Duodenal mucosa (tissue), 2 donors: ENCODE data around the gene OR2T4.

Experiments
- H3K27ac ChIP-seq: one replicate; pipeline ENCODE4 v1.7.0; 2013; ENCODE audit warnings: low read depth, low read length
- H3K27me3 ChIP-seq, 2 donors: one replicate each; pipeline ENCODE4 v1.7.0; 2013; ENCODE audit warnings: low read length in 2 of 2, control low read depth in 1 of 2; ENCODE audit not compliant: insufficient read depth in 2 of 2, control insufficient read depth in 1 of 2
- H3K36me3 ChIP-seq, 2 donors: one replicate each; pipeline ENCODE4 v1.7.0; 2013; ENCODE audit warnings: low read length in 2 of 2, control low read depth in 1 of 2; ENCODE audit not compliant: insufficient read depth in 2 of 2, control insufficient read depth in 1 of 2
- H3K4me1 ChIP-seq, 2 donors: one replicate each; pipeline ENCODE4 v1.7.0; 2013; ENCODE audit warnings: low read length in 2 of 2, control low read depth in 1 of 2; ENCODE audit not compliant: insufficient read depth in 2 of 2, control insufficient read depth in 1 of 2
- H3K4me3 ChIP-seq, 2 donors: one replicate each; pipeline ENCODE4 v1.7.0; 2013; ENCODE audit warnings: low read length in 2 of 2, low read depth in 1 of 2
- H3K9ac ChIP-seq, 2 donors: one replicate each; pipeline ENCODE4 v1.7.0; 2013; ENCODE audit warnings: low read length in 2 of 2, low read depth in 1 of 2
- H3K9me3 ChIP-seq, 2 donors: one replicate each; pipeline ENCODE4 v1.7.0; 2013; ENCODE audit warnings: low read length in 2 of 2, control low read depth in 1 of 2; ENCODE audit not compliant: control insufficient read depth in 1 of 2

OR2T4 gene

DNA sequence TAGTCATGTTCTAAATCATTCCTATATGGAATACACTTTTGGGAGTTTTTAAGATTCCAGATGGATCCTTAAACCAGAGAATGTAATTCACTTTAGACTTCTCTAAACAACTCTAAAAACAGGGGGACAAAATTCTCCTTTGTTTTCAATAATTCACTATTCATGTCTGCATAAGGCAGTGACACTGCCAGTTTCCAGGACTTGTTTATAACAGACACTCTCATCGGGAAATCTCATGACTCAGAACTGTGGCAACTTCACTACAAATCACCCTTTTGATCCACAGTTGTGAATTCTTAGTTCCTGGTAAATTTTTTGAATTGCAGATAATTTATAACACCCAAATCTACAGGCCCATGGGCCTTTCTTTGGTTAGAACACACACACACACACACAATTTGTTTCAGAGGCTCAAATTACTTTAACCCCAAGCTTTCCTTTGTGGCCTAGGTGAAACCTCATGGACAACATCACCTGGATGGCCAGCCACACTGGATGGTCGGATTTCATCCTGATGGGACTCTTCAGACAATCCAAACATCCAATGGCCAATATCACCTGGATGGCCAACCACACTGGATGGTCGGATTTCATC, at the start of gene OR2T4:
Gene OR2T4, plus strand, starts transcription at position 545 of the 595 bp plus-strand sequence. Its CDS starts 0 bp downstream, at position 545.
- Histone ChIP-seq H3K9ac (no peak within 1 kb of the TSS), H3K27ac (no peak within 1 kb of the TSS), H3K27me3 (no peaks in the 10 kb centered on the region), H3K4me3 (no peak within 1 kb of the TSS), H3K36me3 (no peaks in the 10 kb centered on the region), H3K4me1 (no peaks in the 10 kb centered on the region), H3K9me3 (peaks cover 4 to 9% of the 10 kb centered on the region in 2 donors)

DNA sequence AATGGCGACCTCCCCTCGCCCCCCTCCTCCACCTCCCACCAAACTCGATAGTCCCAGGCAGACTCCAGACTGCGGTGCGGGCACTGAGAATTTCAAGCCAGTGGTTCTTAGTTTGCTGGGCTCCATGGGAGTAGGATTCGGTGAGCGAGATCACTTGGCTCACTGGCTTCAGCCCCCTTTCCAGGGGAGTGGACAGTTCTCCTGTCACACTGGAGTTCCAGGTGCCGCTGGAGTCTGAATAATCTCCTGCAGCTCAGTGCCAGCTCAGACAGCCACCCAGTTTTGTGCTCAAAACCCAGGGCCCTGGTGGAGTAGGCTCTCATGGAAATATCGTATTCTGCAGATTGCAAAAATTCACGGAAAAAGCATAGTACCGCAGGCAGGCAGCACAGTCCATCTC, 44.7 kb upstream of the OR2T4 start:
- Histone ChIP-seq H3K36me3 (no peaks in the 10 kb centered on the region), H3K4me1 (no peaks in the 10 kb centered on the region), H3K27ac (no peak overlapping the region), H3K27me3 (no peaks in the 10 kb centered on the region), H3K9ac (no peak overlapping the region), H3K9me3 (peaks cover 13 to 15% of the 10 kb centered on the region in 2 donors), H3K4me3 (no peak overlapping the region)

- Histone ChIP-seq H3K27me3 (no peaks in the 10 kb centered on the region), H3K9me3 (no peaks in the 10 kb centered on the region), H3K9ac (no peak within 1 kb of the TSS), H3K36me3 (no peaks in the 10 kb centered on the region), H3K4me1 (no peaks in the 10 kb centered on the region), H3K27ac (no peak within 1 kb of the TSS), H3K4me3 (no peak within 1 kb of the TSS)
Observed at GRCh38 chr1:248324468-248324867, 37.0 kb upstream of the OR2T4 start, which contains the start of gene OR2M7. TSS of gene OR2M7 (minus strand) at chr1:248324568. CDS start at chr1:248324568, 0 bp downstream.

GRCh38 chr1:248343451-248343850, 18.0 kb upstream of the OR2T4 start:
- no peaks in the 10 kb centered on the region for H3K36me3 ChIP-seq
- H3K4me1 ChIP-seq, result no peaks in the 10 kb centered on the region
- no peak overlapping the region for H3K27ac ChIP-seq
- H3K9ac ChIP-seq, result no peak overlapping the region
- no peaks in the 10 kb centered on the region for H3K9me3 ChIP-seq
- H3K27me3 ChIP-seq, result no peaks in the 10 kb centered on the region
- no peak overlapping the region for H3K4me3 ChIP-seq

DNA sequence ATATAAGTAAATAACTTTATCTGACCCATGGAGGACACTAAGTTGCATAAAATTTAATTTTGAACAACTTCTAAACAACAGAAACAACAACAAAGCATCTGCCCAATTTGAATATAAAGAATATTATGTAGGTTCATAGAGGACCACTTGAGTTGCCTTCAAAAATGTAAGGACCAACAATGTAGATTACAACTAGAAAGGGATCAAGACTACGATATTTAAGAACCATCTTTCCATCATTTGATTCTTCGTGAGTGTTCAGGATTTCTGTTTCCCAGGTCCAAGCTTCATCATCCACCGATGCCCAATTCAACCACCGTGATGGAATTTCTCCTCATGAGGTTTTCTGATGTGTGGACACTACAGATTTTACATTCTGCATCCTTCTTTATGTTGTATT, 13.0 kb upstream of the OR2T4 start, which contains the start of gene OR14C36:
Gene OR14C36, plus strand, starts transcription at position 301 of the 400 bp plus-strand sequence. Its CDS starts 0 bp downstream, at position 301.
- Histone ChIP-seq H3K27me3 (no peaks in the 10 kb centered on the region), H3K27ac (no peak within 1 kb of the TSS), H3K4me3 (no peak within 1 kb of the TSS), H3K9ac (no peak within 1 kb of the TSS), H3K36me3 (no peaks in the 10 kb centered on the region), H3K9me3 (peaks cover 0 to 4% of the 10 kb centered on the region in 2 donors), H3K4me1 (no peaks in the 10 kb centered on the region)

DNA sequence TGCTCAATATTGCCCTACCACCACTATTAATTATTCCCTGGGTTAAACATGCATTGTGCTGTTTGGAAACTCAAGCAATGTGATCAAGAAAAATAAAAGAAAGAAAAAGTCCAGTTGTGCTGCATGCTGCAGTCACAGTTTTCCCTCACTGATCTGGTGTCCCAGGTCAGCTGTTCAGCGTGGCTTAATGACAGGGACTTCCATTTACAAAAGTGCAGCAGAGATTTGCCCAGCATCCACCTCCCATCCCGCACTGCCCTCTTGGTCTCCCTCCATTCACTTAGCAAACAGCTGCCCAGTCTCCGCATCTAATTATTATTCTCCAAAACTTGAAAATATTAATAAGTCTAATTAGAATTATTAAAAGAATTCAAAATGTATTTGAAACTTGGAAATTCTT, 2.0 kb upstream of the OR2T4 start:
- no peak overlapping the region for H3K9ac ChIP-seq
- no peaks in the 10 kb centered on the region for H3K36me3 ChIP-seq
- H3K4me1 ChIP-seq, result no peaks in the 10 kb centered on the region
- H3K27ac ChIP-seq, result no peak overlapping the region
- H3K27me3 ChIP-seq, result no peaks in the 10 kb centered on the region
- peaks cover 3 to 4% of the 10 kb centered on the region in 2 donors for H3K9me3 ChIP-seq
- no peak overlapping the region for H3K4me3 ChIP-seq

GRCh38 chr1:248366609-248367008, 5.1 kb downstream of the OR2T4 start:
- no peak overlapping the region for H3K4me3 ChIP-seq
- no peaks in the 10 kb centered on the region for H3K36me3 ChIP-seq
- H3K9me3 ChIP-seq, result peaks cover 7 to 9% of the 10 kb centered on the region in 2 donors
- H3K27ac ChIP-seq, result no peak overlapping the region
- H3K4me1 ChIP-seq, result no peaks in the 10 kb centered on the region
- H3K27me3 ChIP-seq, result no peaks in the 10 kb centered on the region
- no peak overlapping the region for H3K9ac ChIP-seq

- no peaks in the 10 kb centered on the region for H3K27me3 ChIP-seq
- no peak overlapping the region for H3K4me3 ChIP-seq
- no peaks in the 10 kb centered on the region for H3K36me3 ChIP-seq
- H3K4me1 ChIP-seq, result no peaks in the 10 kb centered on the region
- H3K9ac ChIP-seq, result no peak overlapping the region
- H3K27ac ChIP-seq, result no peak overlapping the region
- H3K9me3 ChIP-seq, result peaks cover 4 to 11% of the 10 kb centered on the region in 2 donors
Observed at GRCh38 chr1:248372394-248372793, 10.9 kb downstream of the OR2T4 start.

DNA sequence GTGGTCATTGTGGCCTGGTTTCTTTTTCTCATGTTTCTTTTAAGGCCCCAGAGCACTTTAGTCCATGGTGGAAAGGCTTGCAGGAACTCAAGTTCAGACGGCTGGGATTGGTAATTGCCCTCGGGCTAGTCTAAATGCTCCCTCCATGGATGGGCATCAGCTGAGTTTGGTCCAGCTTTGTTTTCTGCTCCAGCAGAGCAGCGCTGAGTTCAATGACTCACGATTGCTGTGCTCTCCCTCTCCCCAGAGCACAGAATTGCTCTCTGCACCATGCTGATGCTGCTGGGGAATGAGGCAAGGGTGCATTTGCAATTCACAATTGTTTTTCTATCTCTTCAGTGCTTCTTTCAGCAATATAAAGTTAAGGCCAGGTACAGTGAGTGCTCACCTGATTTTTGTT, 12.3 kb downstream of the OR2T4 start:
- no peaks in the 10 kb centered on the region for H3K27me3 ChIP-seq
- no peaks in the 10 kb centered on the region for H3K4me1 ChIP-seq
- no peaks in the 10 kb centered on the region for H3K36me3 ChIP-seq
- H3K9me3 ChIP-seq, result peaks cover 4 to 8% of the 10 kb centered on the region in 2 donors
- no peak overlapping the region for H3K9ac ChIP-seq
- no peak overlapping the region for H3K4me3 ChIP-seq
- no peak overlapping the region for H3K27ac ChIP-seq

DNA sequence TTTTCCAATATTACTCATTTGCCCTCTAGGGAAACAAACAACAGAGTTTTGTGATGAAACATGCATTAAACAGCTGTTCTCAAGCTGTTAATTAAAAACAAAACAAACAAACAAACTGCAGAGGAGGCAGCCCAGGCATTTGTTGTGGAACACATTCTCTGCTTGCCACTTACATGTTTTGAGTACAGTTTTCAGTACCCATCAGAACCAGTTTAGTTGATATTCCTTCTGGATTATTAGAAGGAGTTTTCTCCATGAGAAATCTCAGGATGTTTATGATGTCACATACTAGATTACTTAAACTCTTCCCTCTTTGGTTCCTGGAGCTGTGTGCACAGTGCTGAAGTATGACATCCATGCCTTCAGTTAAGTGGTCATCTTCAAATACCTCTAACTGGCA, 14.0 kb downstream of the OR2T4 start, which contains the start of gene OR2T6:
Gene OR2T6, plus strand, starts transcription at position 301 of the 400 bp plus-strand sequence. CDS start 11,863 bp downstream, outside the sequence.
- Histone ChIP-seq H3K36me3 (no peaks in the 10 kb centered on the region), H3K4me1 (no peaks in the 10 kb centered on the region), H3K9ac (no peak within 1 kb of the TSS), H3K9me3 (peaks cover 4 to 8% of the 10 kb centered on the region in 2 donors), H3K27ac (no peak within 1 kb of the TSS), H3K27me3 (no peaks in the 10 kb centered on the region), H3K4me3 (no peak within 1 kb of the TSS)
